Astrocyte (in vitro differentiated cells and primary cell): ENCODE data around the gene MROH2A. TPM values are rescaled to one million over a fixed set of nuclear protein-coding genes. Genes with fewer than 3 reads are reported as not detected.

Experiments used
- DNase-seq: peaks from one replicate; pipeline ENCODE4 v3.0.0-alpha.2; 2010; ENCODE audit warnings: low read depth
- FAIRE-seq: peaks from 2 replicates; lab custom pipeline; 2011; peaks lifted over from hg19 to GRCh38; lab: Jason Lieb, UNC
- H2AFZ ChIP-seq: 2 replicates; pipeline ENCODE4 v1.6.0; 2012; ENCODE audit warnings: low read depth, low read length, inconsistent platforms
- H3K27ac ChIP-seq: 2 replicates; pipeline ENCODE4 v1.5.1; 2011; ENCODE audit warnings: low read depth, low read length, inconsistent platforms
- H3K27me3 ChIP-seq: 2 replicates; pipeline ENCODE4 v1.6.0; 2011; ENCODE audit warnings: low read length, inconsistent platforms; ENCODE audit not compliant: insufficient read depth
- H3K36me3 ChIP-seq: 2 replicates; pipeline ENCODE4 v1.5.1; 2011; ENCODE audit warnings: low read length, inconsistent platforms; ENCODE audit not compliant: insufficient read depth
- H3K4me1 ChIP-seq: 2 replicates; pipeline ENCODE4 v1.5.1; 2011; ENCODE audit warnings: low read length, inconsistent platforms; ENCODE audit not compliant: insufficient read depth
- H3K4me2 ChIP-seq: 2 replicates; pipeline ENCODE4 v1.6.0; 2012; ENCODE audit warnings: low read length, inconsistent platforms
- H3K4me3 ChIP-seq: 2 replicates; pipeline ENCODE4 v1.5.1; 2011; ENCODE audit warnings: low read depth, mild to moderate bottlenecking, low read length, inconsistent platforms; ENCODE audit not compliant: insufficient read depth
- H3K79me2 ChIP-seq: 2 replicates; pipeline ENCODE4 v1.6.0; 2012; ENCODE audit warnings: mild to moderate bottlenecking, low read length, inconsistent platforms; ENCODE audit not compliant: insufficient read depth
- H3K9ac ChIP-seq: 2 replicates; pipeline ENCODE4 v1.6.0; 2012; ENCODE audit warnings: mild to moderate bottlenecking, low read length, inconsistent platforms
- H3K9me3 ChIP-seq: 2 replicates; pipeline ENCODE4 v1.5.1; 2012; ENCODE audit warnings: low read depth, mild to moderate bottlenecking, low read length, inconsistent platforms; ENCODE audit not compliant: insufficient read depth
- H4K20me1 ChIP-seq: 2 replicates; pipeline ENCODE4 v1.6.0; 2012; ENCODE audit warnings: low read length, inconsistent platforms; ENCODE audit not compliant: insufficient read depth
- H3K27ac Mint-ChIP-seq: one replicate; pipeline ENCODE4 v1.8.0; 2021; ENCODE audit warnings: mild to moderate bottlenecking, mixed read lengths; ENCODE audit not compliant: unreplicated experiment
- H3K27me3 Mint-ChIP-seq: one replicate; pipeline ENCODE4 v1.8.0; 2021; ENCODE audit warnings: low read depth, mixed read lengths; ENCODE audit not compliant: unreplicated experiment
- H3K36me3 Mint-ChIP-seq: one replicate; pipeline ENCODE4 v1.8.0; 2021; ENCODE audit warnings: low read depth, mixed read lengths; ENCODE audit not compliant: unreplicated experiment
- H3K4me1 Mint-ChIP-seq: one replicate; pipeline ENCODE4 v1.8.0; 2021; ENCODE audit warnings: low read depth, mixed read lengths; ENCODE audit not compliant: unreplicated experiment
- H3K4me3 Mint-ChIP-seq: one replicate; pipeline ENCODE4 v1.8.0; 2021; ENCODE audit warnings: mild to moderate bottlenecking, moderate library complexity, mixed read lengths; ENCODE audit not compliant: unreplicated experiment
- H3K9me3 Mint-ChIP-seq: one replicate; pipeline ENCODE4 v1.8.0; 2021; ENCODE audit warnings: mild to moderate bottlenecking, mixed read lengths; ENCODE audit not compliant: unreplicated experiment
- CTCF ChIP-seq: IDR thresholded peaks from 2 replicates; pipeline ENCODE4 v1.5.1; 2011; ENCODE audit warnings: low read depth, mild to moderate bottlenecking, inconsistent platforms, low read length, moderate library complexity; ENCODE audit not compliant: insufficient read depth
- EZH2 ChIP-seq: IDR thresholded peaks from 2 replicates; pipeline ENCODE4 v1.6.1; 2012; ENCODE audit warnings: mild to moderate bottlenecking, low read length, inconsistent platforms; ENCODE audit not compliant: insufficient read depth
- total RNA-seq: library from RNA; stranded (reverse); gene quantifications from 2 replicates; pipeline ENCODE4 v1.2.1, GENCODE V29; 2021

MROH2A gene
- total RNA-seq, 1 donor from 2014 or later: not detected

GRCh38 chr2:233801357-233802131, 23.4 kb downstream of the MROH2A start:
- Histone ChIP-seq H3K9me3 (no peaks in the 10 kb centered on the region), H3K4me1 (peaks cover 5% of the 10 kb centered on the region), H4K20me1 (no peaks in the 10 kb centered on the region), H3K9ac (no peak overlapping the region), H3K27me3 (peaks cover 4% of the 10 kb centered on the region), H3K36me3 (no peaks in the 10 kb centered on the region), H3K79me2 (no peaks in the 10 kb centered on the region), H3K27ac (no peak overlapping the region), H2AFZ (no peak overlapping the region), H3K4me2 (peak overlapping the region; percentile 15), H3K4me3 (no peak overlapping the region)
- FAIRE-seq: no peak
- DNase-seq: peak; percentile 55
- H3K4me1 Mint-ChIP-seq: peaks cover 4% of the 10 kb centered on the region
- no peak overlapping the region for H3K4me3 Mint-ChIP-seq
- peaks cover 41% of the 10 kb centered on the region for H3K27me3 Mint-ChIP-seq
- TF ChIP-seq EZH2: no peak
- no peak for TF ChIP-seq CTCF
- H3K36me3 Mint-ChIP-seq: no peaks in the 10 kb centered on the region
- H3K27ac Mint-ChIP-seq: no peak overlapping the region
- peaks cover 4% of the 10 kb centered on the region for H3K9me3 Mint-ChIP-seq

GRCh38 chr2:233802132-233802815, 24.1 kb downstream of the MROH2A start:
- Mint-ChIP-seq H3K4me1 (peaks cover 4% of the 10 kb centered on the region), H3K27me3 (peaks cover 41% of the 10 kb centered on the region), H3K9me3 (peaks cover 4% of the 10 kb centered on the region), H3K4me3 (no peak overlapping the region), H3K36me3 (no peaks in the 10 kb centered on the region), H3K27ac (no peak overlapping the region)
- Histone ChIP-seq H3K79me2 (no peaks in the 10 kb centered on the region), H3K27ac (no peak overlapping the region), H3K27me3 (peaks cover 4% of the 10 kb centered on the region), H3K9me3 (no peaks in the 10 kb centered on the region), H3K4me1 (peaks cover 5% of the 10 kb centered on the region), H3K36me3 (no peaks in the 10 kb centered on the region), H3K4me3 (no peak overlapping the region), H3K4me2 (no peak overlapping the region), H4K20me1 (no peaks in the 10 kb centered on the region), H2AFZ (no peak overlapping the region), H3K9ac (no peak overlapping the region)
- no peak for TF ChIP-seq CTCF
- no peak for TF ChIP-seq EZH2
- FAIRE-seq (no peak), DNase-seq (no peak)
